Ascending aorta (tissue), 2 donors: Measurements from ENCODE around the gene KRTAP5-9. TPM values are rescaled to one million over a fixed set of nuclear protein-coding genes. Genes with fewer than 3 reads are reported as not detected.

Source experiments
- DNase-seq, 2 donors: peaks; one replicate each; pipeline ENCODE4 v3.0.0-alpha.2; 2019; ENCODE audit warnings: low spot score in 2 of 2
- H3K27ac ChIP-seq, 2 donors: fragments of 200-600 bp; sonication (generic); one replicate each; pipeline ENCODE4 v1.5.1; 2016 to 2017; ENCODE audit warnings: mild to moderate bottlenecking in 1 of 2
- H3K27me3 ChIP-seq: fragments of 200-600 bp; sonication (generic); one replicate; pipeline ENCODE4 v1.5.1; 2017
- H3K36me3 ChIP-seq, 2 donors: fragments of 200-600 bp; sonication (generic); one replicate each; pipeline ENCODE4 v1.5.1; 2016
- H3K4me1 ChIP-seq, 2 donors: fragments of 200-600 bp; sonication (generic); one replicate each; pipeline ENCODE4 v1.5.1; 2016 to 2017; ENCODE audit warnings: mild to moderate bottlenecking in 1 of 2
- H3K4me3 ChIP-seq, 2 donors: fragments of 200-600 bp; sonication (generic); one replicate each; pipeline ENCODE4 v1.5.1; 2016 to 2017; ENCODE audit warnings: mild to moderate bottlenecking in 1 of 2
- H3K9me3 ChIP-seq, 2 donors: fragments of 200-600 bp; sonication (generic); one replicate each; pipeline ENCODE4 v1.5.1; 2016
- intact Hi-C: fragments of 100-400 bp; cut with DNase I; formaldehyde crosslinking; loops from one replicate; pipeline ENCODE4 v1.15.1; 2023
- total RNA-seq: library from RNA; depleted of rRNA; stranded (reverse); fragments of >200 nt; gene quantifications from one replicate; pipeline ENCODE4 v1.1.0, GENCODE V29; 2016
- TF ChIP-seq, protein P1 (sequence below), 3 experiments: fragments of 200-600 bp in 2 of 3; fragments of 450-650 bp in 1 of 3; sonication (generic) in 2 of 3; IDR thresholded peaks; one replicate each; pipeline ENCODE4 v1.5.1; 2016 to 2019; ENCODE audit warnings: antibody characterized with exemption in 3 of 3, mild to moderate bottlenecking in 1 of 3, moderate library complexity in 1 of 3

The KRTAP5-9 gene
- total RNA-seq, 1 donor from 2014 or later = not detected

DNA sequence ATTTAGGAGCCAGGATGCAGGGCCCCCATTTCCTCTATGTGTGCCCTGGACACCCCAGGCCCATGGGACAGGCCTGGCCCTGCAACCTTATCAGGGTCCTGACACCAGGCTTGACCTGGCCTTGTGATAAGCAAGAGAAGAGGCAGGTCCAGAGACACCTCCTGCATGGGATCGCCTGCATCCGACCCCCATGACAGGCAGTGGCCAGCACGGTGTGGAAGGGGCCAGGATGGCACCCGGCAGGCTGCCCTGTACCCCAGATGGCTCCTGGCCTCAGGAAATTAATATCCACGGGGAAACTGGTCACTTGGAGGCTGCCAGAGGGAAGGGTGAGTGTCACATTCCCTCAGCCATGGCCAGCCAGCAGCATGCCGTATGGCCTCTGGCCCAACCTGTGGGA, 6.8 kb downstream of the KRTAP5-9 start:
- no peak overlapping the region for H3K4me3 ChIP-seq
- H3K36me3 ChIP-seq = no peaks in the 10 kb centered on the region
- H3K4me1 ChIP-seq = no peaks in the 10 kb centered on the region
- H3K9me3 ChIP-seq = no peaks in the 10 kb centered on the region
- TF ChIP-seq, protein P1, sequence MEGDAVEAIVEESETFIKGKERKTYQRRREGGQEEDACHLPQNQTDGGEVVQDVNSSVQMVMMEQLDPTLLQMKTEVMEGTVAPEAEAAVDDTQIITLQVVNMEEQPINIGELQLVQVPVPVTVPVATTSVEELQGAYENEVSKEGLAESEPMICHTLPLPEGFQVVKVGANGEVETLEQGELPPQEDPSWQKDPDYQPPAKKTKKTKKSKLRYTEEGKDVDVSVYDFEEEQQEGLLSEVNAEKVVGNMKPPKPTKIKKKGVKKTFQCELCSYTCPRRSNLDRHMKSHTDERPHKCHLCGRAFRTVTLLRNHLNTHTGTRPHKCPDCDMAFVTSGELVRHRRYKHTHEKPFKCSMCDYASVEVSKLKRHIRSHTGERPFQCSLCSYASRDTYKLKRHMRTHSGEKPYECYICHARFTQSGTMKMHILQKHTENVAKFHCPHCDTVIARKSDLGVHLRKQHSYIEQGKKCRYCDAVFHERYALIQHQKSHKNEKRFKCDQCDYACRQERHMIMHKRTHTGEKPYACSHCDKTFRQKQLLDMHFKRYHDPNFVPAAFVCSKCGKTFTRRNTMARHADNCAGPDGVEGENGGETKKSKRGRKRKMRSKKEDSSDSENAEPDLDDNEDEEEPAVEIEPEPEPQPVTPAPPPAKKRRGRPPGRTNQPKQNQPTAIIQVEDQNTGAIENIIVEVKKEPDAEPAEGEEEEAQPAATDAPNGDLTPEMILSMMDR (IDR thresholded peaks at IDR 0.05) = no peak
- H3K27me3 ChIP-seq = no peaks in the 10 kb centered on the region
- H3K27ac ChIP-seq = no peak overlapping the region
- no peak for DNase-seq
- intact Hi-C loops = no loop called here

DNA sequence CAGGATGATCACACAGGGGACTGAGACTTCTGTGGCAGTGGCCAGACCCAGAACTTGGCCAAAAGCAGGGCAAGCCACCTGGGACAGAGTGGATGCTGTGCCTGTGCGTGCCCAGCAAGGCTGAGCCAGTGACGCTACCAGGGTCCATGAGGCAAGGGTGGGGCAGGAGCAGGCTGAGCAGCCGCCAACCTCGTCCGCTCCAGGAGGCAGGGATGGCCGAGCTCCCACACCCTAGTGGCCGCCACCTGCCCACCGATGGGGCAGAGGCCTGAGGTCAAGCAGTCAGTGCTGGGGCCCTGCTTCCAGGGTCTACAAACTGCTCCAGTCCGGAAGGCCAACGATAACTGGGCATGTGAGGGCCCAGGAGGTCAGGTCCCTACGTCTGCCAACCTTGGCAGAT, 7.3 kb downstream of the KRTAP5-9 start:
- Histone ChIP-seq H3K4me3 (no peak overlapping the region), H3K9me3 (no peaks in the 10 kb centered on the region), H3K27me3 (no peaks in the 10 kb centered on the region), H3K36me3 (no peaks in the 10 kb centered on the region), H3K4me1 (no peaks in the 10 kb centered on the region), H3K27ac (no peak overlapping the region)
- TF ChIP-seq, protein P1 (IDR thresholded peaks at IDR 0.05) = no peak
- intact Hi-C loops = no loop called here
- DNase-seq = no peak

DNA sequence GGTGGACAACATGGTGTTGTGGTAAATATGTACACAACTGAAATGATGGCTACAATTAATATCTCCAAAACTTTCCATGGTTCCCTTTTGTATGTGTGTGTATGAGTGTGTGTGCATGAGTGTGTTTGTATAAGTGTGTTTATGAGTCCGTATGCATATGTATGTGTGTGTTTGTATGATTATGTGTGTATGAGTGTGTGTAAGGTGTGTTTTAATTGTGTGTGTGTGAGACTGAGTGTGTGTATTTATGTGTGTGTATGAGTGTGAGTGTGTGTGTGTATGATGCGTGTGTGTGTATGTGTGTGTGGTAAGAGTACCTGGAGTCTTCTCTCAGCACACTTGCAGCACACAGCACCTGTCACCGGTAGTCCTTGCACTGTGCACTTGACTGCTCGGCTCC, 7.8 kb downstream of the KRTAP5-9 start:
- Histone ChIP-seq H3K4me3 (no peak overlapping the region), H3K36me3 (no peaks in the 10 kb centered on the region), H3K27me3 (no peaks in the 10 kb centered on the region), H3K4me1 (no peaks in the 10 kb centered on the region), H3K27ac (no peak overlapping the region), H3K9me3 (no peaks in the 10 kb centered on the region)
- intact Hi-C loops = no loop called here
- DNase-seq = no peak
- TF ChIP-seq, protein P1 (IDR thresholded peaks at IDR 0.05) = no peak

DNA sequence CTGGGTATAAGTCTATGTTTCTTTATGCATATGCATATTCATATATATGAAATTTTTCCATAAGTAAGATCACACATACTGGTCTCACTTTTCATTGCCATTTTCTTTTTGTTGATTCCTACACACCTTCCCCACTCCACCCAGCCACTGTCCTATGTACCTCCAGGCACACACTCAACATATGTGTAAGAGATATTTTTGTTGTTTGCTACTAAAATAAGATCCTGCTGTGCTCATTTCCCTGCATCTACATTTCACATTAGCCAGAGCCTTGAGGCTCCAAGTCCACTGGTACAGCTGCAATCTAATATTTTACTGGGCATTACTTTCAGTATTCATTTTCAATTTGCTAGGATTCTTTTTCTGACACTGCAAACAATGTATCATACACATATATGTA, 9.0 kb downstream of the KRTAP5-9 start:
- H3K4me3 ChIP-seq = no peak overlapping the region
- no peaks in the 10 kb centered on the region for H3K9me3 ChIP-seq
- no peaks in the 10 kb centered on the region for H3K4me1 ChIP-seq
- H3K27ac ChIP-seq = no peak overlapping the region
- TF ChIP-seq, protein P1 (IDR thresholded peaks at IDR 0.05) = no peak
- H3K27me3 ChIP-seq = no peaks in the 10 kb centered on the region
- no peak for DNase-seq
- H3K36me3 ChIP-seq = no peaks in the 10 kb centered on the region
- intact Hi-C loops = no loop called here

DNA sequence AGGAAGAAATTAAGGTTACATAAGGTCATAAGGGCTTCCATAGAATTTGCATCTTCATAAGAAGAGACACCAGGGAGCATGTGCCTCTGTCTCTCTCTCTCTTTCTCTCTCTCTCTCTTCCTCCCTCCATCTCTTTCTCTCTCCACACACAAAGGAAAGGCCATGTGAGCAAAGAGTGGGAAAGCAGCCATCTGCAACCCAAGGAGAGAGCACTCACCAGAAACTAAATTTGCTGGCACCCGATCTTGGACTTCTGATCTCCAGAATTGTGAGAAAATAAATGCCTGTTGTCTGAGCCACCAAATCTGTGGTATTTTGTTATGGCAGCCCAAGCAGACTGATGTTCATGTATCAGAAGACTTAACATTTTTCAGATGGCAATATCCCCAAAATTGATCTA, 10.8 kb downstream of the KRTAP5-9 start:
- Histone ChIP-seq H3K36me3 (no peaks in the 10 kb centered on the region), H3K9me3 (no peaks in the 10 kb centered on the region), H3K27ac (no peak overlapping the region), H3K4me1 (no peaks in the 10 kb centered on the region), H3K27me3 (no peaks in the 10 kb centered on the region), H3K4me3 (no peak overlapping the region)
- intact Hi-C loops = no loop called here
- no peak for DNase-seq
- TF ChIP-seq, protein P1 (IDR thresholded peaks at IDR 0.05) = no peak

DNA sequence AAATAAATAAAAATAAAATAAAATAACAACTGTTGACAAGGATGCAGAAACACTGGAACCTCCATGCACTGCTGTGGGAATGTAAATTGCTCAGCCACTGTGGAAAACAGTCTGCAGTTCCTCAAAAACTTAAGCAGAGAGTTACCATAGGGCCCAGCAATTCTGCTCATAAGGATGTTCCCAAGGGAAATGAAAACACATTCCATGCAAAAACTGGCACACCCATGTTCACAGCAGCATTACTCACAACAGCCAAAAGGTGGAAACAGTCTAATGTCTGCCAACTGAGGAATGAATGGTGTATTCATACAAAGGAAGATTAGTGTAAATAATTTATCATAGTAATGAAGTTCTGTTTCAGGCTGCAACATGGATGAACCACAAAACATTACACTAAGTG, 13.9 kb downstream of the KRTAP5-9 start:
- H3K27me3 ChIP-seq = no peaks in the 10 kb centered on the region

More for the DNA sequence above, 13.9 kb downstream of the KRTAP5-9 start:
- TF ChIP-seq, protein P1 (IDR thresholded peaks at IDR 0.05) = no peak
- Histone ChIP-seq H3K36me3 (no peaks in the 10 kb centered on the region), H3K27ac (no peak overlapping the region), H3K4me1 (no peaks in the 10 kb centered on the region), H3K4me3 (no peak overlapping the region), H3K9me3 (no peaks in the 10 kb centered on the region)
- no peak for DNase-seq
- intact Hi-C loops = no loop called here
